Measurements from ENCODE around the gene STEAP3.

The STEAP3 gene

DNA sequence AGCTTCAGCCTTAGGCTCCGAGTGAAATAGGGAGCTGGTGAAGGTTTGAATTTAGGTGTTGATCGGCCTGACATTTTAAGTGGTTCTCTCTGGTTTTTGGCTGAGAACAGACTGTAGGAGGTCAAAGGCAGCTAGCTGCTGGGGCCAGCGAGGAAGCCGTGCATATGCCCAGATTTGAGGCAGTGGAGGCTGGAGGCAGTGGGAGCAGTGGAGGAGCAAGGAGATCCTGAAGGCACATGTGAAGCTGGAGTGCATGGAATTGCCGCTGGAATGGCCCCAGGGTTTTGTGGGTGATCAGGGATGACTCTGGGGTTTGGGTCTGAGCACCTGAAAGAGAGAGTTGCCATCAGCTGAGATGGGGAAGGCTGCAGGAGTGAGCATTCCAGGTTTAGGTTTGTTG is 25.1 kb downstream of the STEAP3 start:
- no peak for DNase-seq

DNA sequence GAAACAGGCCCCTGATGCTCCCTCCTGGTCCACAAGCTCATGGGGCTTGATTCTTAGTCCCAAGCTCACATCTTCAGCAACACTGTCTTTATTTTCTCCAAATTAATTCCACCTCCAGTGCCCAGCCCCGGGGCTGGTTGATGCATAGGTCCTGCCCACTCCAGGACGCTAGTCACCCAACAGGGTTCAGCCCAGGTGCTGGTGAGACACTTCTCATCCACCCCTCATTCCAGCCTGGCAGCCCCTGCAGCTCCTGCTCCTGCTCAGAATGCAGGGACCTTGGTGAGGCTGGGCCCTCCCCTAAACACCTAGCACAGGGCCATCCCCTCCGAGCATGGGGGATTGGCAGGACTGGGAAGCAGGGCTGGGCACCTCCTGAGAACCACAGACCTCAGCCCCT is 25.7 kb downstream of the STEAP3 start:
- DNase-seq = no peak

DNA sequence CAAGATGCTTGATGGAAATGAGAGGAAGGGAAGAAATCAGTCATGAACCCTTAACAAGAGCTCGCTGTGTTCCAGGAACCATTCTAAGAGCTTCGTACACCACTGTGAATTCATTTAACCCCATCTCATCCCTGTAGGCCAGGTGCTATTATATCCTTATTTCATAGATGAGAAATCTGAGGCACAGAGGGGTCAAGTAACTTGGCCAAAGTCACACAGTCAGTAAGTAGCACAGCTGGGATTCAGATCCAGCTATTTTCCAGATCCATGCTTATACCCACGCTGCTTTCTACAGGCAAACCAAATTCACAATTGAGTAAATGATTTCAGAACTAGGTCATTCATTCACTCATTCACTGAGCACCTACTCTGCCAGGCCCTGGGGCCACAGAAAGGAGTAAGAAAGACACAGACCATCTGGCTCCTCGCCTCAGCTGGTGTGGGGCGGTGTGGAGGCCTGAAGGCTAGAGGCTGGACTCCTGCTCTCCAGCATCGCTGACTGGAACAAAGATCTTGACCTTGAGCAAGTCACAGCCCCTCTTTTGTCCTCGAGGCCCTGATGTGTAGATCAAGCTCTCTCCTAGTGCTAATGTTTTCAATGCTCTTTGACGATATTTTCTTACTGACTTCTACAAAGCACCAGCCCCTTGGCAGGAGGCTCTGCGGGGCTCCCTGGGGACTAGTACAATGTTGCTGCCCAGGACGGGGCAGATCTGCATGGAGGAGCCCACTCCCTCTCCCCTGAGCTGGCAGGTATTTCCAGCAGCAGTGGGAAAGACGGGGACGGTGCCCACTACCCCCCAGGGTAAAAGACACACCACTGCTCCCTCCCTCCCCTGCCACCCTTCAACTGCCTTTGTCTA is 26.5 kb downstream of the STEAP3 start:
- DNase-seq = no peak

DNA sequence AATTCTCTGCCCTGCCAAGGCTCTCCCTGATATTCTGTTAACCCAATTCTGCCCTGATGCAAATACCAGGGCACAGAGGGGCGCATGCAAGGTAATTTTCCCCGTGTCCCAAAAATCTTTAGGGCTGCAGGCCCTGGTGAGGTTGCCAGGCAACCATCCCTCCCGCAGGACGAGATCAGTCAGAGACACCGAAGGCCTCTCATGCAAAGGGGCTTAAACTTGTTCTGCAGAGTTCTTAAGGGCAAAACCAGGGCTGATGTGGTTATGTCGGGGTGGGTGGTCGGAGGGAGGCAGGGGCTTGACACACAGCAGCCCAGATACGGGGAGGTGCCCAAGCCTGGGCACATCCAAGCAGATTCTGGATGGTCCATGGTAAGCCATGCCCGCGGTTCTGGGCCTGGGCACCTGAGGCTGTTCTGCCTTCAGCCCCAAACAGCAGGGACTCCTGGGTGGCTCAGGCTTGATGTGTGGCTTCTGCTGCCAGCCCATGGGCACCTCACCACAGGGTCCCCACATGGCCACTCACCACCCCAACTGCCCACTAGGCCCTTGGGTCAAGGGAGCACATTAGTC is 27.2 kb downstream of the STEAP3 start:
- DNase-seq = no peak

DNA sequence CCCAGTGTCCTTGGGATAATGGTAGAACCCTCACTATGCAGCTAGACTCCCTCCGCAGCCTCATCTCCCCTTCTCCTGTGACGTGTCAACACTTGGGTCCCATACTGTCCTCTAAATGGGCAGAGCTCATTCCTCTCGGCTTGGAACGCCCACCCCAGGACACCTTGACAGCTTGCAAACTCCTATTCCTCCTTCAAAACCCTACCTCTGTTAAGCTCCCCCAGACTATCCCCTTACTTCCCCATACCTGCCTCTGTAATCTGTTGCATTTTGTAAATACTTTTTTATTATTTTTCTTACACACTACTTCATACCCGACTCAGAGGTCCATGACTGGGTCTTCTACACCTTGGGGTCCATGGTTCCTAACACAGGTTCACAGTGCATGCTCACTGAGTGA is 28.0 kb downstream of the STEAP3 start:
- no peak for DNase-seq

DNA sequence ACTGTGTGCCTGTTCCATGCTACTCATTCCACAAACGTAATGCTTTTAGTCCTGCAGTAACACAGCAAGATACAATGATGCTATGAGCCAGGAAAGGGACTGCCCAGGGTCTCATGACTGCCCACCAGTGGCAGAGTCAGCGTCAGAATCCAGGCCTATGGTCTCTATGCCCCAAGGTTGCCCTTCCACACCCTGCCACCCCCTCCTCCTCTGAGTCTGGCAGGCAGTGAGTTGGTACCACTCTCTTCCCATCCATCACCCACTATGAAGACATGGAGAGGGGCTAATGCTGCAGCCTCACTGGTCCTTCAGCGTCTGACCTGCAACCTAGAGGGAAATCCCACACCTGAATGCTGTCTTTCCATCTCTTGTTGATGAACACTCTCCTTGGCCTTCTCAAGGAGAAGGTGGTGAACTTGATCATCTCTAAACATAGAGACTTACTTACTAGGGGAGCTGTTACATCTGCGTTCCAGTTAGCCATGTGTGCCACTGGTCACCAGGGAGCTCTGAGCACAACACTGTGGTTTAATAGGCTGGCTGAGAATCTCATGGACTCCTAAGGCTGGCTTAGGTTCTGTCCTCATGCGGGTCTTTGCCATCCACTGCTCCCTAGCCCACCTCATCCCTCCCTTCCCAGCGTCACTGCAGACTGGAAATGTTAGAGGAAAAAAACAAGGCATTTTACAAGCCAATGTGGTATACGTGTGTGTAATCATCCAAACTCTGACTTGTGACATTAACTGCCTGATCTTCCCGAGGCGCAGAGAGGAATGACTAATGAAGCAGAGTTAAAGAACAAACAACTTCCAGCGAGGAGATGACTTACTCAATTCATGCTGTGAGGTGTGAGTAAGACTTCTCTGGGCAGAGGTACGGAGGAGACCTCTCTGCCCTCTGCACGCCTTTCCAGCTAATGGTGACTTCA is 28.8 kb downstream of the STEAP3 start:
- no peak for DNase-seq

DNA sequence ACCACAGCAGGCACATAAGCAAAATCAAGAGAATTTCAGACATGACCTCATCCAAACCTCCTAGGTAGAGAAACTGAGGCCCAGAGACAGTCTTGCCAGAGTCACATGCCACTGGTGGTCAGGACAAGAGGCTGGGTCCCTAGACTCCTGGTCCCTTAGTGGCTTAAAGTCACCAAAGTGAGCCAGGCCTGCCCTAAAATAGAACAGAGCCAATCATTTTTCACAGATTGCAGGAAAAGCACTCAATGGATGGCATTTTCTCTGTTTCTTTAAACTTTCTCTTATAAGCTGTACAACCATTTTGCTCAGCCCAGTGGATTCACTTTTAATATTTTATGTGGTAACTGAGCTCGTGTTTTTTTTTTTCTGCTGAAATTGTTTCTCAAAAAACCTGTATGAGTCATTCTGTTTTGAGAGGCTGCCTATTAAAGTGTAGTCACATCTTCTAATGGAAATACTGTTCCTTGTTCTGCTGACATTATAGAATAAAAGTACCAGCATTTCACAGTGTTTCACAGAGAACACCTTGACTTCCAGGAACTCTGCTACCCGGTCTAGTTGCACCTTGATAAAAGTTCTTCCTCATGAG is 29.6 kb downstream of the STEAP3 start:
- DNase-seq = no peak

DNA sequence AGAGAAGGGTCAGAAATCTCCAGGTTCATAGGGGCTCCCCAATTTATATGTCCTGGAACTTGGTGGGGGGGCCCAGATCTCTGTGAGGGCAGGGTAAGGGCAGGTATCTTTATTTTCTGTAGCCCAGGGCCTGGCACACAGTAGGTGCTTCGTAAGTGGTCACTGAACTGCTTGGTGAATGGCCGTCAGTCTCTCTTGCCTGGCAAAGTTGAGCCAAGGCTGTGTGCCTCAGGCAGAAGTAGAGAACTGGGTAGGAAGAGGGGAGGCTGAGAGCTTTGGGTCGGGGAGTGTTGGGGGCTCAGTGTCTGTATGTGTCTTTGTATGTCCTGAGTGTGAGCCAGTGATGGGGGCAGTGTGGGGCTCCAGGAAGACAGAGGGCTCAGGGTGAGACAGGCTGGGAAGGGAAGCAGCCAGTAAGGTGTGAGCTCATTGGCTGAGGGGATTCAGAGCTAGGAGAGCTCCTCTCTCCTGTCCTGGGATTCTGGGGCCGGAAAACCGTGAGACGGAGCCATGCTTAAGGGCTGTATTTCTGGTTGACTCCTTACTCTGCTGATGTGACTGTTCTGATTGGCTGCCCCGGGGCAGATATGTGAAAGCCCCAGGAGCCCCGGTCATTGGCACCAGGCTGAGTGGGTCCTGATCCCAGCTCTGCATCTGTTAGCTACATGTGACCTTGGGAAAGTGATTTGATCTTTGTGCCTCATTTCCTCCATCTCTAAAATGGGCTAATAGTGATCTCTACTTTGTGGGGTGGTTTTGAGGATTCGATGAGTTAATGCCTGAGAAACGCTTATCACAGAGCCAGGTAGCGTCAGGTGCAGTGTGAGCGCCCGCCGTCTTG is 30.3 kb downstream of the STEAP3 start:
- DNase-seq = no peak

DNA sequence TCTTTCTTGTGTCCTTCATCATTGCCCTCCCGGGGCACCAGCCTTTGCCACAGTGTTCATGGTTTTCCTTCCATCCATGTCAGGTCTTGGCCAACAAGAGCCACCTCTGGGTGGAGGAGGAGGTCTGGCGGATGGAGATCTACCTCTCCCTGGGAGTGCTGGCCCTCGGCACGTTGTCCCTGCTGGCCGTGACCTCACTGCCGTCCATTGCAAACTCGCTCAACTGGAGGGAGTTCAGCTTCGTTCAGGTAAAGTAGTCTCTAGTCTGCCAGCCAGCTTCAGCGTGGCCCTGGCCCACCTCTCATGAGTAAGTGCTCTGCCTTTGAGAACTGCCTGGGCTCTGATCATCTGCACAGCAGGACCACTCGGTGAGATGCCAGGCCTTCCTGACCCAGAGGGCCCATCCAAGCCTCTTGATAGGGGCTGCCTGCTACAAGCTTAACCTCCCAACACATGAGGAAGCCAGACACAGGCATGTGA is 31.0 kb downstream of the STEAP3 start:
- no peak for DNase-seq

DNA sequence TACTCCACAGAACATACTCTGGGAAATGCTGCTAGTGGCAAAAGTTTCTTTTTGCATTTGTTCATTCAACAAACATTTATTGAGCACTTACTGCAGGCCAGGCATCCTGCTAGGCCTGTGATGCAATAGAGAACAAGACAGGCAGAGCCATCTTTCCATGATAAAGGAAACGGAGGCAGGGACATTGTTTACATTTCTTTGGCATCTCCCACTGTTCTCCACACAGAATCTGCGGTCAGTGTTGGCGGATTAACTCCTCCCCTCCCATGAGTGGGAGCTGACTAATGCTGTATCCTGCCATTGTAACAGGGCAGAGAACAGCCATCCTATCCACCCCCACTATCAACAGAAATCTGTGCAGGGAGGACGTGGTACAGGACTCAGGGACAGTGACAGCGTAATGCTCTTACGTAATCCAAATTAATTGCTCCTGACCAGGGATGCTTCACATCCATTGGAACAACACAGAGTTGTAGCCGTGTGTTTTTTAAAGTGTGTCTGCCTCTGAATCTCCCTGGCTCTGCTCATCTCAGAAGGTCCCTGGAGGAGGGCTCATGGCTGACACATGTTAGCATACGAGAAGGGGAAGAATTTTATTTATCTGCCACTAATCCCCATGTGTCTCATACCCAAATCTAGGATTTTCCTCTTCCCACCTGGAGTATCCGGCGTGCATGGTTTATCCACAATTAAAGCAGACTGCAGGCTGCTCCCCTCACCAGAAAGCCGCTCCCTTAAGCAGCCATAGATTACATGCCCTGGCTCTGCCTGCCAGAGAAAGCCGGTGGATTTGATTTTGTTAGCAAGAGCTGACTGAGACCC is 32.3 kb downstream of the STEAP3 start:
- no peak for DNase-seq

DNA sequence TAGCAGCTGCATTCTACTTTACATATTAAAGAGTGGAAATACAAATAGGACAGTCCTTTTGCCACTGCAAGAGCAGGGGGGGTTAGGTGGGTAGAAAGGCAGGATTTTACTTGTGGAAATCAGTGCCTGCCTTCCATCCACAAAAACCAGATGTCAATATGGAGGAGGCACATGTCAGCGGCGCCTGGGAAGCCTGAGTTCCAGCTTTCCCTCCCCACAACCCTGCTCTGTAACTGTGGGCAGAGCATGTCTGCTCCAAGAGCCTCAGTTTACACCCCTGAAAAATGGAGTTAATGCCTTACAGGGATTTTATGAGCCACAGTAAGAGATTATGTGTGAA is 32.9 kb downstream of the STEAP3 start:
- DNase-seq = no peak

DNA sequence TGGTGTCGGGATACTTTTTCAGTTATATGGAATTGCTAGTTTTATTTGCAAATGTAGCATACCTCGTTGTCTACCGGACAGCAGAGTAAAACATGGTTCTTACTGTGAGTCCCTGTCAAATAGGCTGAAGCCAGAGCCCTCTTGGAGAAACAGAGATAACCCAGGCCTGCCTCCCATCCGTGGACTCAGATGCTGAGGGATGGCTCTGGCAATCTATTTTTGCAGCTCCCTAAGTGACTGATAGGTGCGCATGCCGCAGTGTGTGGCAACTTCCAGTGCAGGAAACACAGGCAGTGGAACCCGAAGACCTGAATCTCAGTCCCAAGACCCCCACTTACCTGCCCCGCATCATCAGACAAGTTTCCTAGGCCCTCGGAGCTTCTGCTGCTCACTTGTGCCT is 33.6 kb downstream of the STEAP3 start:
- DNase-seq = no peak

DNA sequence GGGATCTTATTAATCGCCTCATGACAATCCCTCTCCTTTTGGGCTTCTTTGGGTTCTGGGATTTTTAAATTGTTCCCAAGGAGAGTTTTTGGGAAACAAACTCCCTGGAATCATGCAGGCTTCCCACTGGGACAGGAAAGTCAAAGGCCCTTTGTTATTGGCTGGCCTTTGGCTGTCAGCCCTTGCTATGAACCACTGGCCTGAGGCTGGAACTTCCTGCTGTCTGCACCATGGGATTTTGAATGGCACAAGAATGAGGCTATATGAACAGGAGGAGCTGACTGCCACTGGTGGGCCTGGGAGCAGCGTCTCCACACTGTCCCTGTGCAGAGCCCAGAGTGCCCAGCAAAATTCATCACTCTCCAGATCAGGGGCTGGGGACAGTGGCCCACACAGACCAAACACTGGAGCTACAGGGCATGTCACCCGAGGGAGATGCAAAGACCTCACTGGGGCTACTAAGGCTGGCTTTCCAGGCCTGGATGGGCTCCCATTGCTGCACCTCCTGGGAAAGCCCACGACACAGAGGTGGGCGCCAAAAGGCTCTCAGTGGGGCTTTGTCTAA is 35.7 kb downstream of the STEAP3 start:
- DNase-seq = no peak

DNA sequence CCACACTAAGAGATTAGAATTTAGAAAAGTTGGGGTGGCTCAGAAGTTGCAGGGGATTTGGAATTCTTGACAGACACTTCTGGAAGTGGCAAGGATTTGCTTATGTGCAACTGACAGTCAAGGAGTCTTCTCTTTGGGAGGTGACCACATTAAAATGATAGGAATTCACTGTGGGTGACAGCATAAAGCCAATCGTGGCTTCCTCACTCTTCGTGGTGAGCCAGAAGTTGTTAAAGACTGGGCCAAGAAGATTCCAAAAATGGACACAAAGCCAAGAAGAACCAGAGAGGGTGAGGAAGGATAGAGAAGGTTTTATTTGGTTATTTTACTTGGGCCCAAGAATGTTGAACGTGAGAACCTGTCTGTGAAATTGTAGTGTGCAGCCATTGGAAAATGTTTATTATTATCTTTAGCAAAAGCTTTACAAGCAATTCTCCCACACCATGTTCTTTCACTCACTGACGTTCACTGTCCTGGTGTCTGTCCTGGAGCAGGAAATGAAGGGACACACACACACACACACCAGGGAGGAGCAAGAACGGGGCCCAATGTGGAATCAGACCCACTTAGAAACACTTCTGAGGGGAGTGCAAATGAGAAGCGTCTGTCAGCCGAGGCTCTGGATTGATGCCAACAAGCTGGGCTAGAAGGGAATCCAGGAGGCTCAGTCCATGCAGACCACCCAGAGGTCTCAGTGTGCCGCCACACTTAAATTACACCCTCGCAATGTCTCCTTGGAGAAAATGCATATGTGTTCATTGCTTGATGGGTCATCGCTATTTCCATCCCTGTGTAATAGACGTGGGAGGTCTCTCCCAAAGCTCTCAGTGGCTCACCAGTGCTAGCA is 37.2 kb downstream of the STEAP3 start:
- no peak for DNase-seq

DNA sequence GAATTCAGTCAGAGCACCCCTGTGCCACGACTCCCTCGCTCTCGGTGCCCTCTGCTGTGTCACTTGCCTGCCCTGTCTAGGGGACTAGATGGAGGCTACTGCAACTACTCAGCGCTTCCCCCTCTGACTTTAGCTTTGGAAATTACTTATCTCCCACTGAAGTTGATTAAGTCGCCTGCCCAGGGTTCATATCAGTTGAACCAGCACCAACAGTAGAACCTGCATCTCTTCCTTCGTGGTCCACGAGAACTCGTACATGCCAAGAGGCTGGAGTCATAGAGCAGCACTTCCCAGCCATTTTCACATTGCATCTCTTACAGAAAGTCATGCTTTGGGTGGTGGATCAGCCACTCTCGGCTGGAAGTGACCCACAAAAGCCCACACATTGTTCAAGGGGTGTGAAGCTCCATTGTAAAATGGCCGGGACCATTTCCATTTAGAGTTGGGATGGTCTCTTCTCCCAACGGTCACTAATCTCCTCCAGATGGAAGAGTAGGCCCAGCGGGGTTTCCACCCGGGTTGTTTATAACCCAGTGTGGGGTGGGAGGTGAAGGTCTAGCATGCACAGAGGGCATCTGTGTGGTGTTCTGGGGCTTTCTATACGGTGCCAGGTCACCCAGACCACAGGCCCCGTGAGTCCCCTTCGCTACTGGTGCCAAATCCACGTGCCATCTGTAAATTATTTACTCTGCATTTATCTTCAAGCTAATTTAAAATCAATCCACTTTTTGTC is 38.0 kb downstream of the STEAP3 start:
- no peak for DNase-seq

DNA sequence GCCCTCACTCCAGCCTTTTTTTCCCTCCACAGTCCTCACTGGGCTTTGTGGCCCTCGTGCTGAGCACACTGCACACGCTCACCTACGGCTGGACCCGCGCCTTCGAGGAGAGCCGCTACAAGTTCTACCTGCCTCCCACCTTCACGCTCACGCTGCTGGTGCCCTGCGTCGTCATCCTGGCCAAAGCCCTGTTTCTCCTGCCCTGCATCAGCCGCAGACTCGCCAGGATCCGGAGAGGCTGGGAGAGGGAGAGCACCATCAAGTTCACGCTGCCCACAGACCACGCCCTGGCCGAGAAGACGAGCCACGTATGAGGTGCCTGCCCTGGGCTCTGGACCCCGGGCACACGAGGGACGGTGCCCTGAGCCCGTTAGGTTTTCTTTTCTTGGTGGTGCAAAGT is 39.4 kb downstream of the STEAP3 start:
- DNase-seq = no peak

DNA sequence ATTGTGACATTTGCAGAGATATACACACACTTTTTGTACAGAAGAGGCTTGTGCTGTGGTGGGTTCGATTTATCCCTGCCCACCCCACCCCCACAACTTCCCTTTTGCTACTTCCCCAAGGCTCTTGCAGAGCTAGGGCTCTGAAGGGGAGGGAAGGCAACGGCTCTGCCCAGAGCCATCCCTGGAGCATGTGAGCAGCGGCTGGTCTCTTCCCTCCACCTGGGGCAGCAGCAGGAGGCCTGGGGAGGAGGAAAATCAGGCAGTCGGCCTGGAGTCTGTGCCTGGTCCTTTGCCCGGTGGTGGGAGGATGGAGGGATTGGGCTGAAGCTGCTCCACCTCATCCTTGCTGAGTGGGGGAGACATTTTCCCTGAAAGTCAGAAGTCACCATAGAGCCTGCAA is 40.0 kb downstream of the STEAP3 start:
- DNase-seq = no peak

DNA sequence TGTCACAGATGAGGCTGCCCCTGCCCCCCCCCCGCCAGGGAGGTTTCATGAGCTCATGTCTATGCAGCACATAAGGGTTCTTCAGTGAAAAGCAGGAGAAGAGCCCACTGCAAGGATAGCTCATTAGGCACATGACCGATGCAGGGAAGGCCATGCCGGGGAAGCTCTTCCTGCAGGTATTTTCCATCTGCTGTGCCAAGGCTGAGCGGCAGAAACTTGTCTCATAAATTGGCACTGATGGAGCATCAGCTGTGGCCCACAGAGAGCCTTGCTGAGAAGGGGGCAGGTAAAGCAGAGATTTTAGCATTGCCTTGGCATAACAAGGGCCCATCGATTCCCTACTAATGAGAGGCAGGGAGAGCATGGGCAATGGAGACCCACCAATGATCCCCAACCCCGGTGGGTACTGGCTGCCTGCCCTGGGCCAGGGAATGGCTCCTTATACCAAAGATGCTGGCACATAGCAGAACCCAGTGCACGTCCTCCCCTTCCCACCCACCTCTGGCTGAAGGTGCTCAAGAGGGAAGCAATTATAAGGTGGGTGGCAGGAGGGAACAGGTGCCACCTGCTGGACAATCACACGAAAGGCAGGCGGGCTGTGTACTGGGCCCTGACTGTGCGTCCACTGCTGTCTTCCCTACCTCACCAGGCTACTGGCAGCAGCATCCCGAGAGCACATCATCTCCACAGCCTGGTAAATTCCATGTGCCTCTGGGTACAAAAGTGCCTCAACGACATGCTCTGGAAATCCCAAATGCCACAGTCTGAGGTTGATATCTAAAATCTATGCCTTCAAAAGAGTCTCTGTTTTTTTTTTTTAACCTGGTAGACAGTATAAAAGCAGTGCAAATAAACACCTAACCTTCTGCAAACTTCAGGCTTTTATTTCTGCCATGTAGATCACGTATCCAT is 41.4 kb downstream of the STEAP3 start:
- DNase-seq = no peak
